CD4-positive, alpha-beta T cell treated with Interleukin-21 for 1 hour (primary cell): ENCODE data around the gene CCDC167.
"Not testable (repeated sequence)": the region's sequence is repeated elsewhere in the genome, so short reads cannot be mapped to it uniquely, and the experiment has no call there.

Source experiments
- DNase-seq: peaks from one replicate; pipeline ENCODE4 v3.0.0-alpha.2; 2020

CCDC167 gene

GRCh38 chr6:37507690-37508421, 8.2 kb upstream of the CCDC167 start:
- peak; percentile 62 for DNase-seq

- no peak for DNase-seq
Measured at GRCh38 chr6:37507077-37507476, 7.4 kb upstream of the CCDC167 start.

- no peak for DNase-seq
Measured at GRCh38 chr6:37506479-37506878, 6.8 kb upstream of the CCDC167 start.

- DNase-seq = no peak
Measured at GRCh38 chr6:37504024-37504423, 4.3 kb upstream of the CCDC167 start.

- DNase-seq = no peak
Measured at GRCh38 chr6:37503309-37503965, 3.7 kb upstream of the CCDC167 start.

GRCh38 chr6:37502703-37503291, 3.1 kb upstream of the CCDC167 start:
- DNase-seq = peak; percentile 90

GRCh38 chr6:37501632-37502491, 2.2 kb upstream of the CCDC167 start:
- DNase-seq = peak; percentile 70

- DNase-seq = not testable (repeated sequence)
Measured at GRCh38 chr6:37500904-37501303, 1.2 kb upstream of the CCDC167 start.

- no peak for DNase-seq
Measured at GRCh38 chr6:37500294-37500608, 558 bp upstream of the CCDC167 start.

GRCh38 chr6:37496951-37497885, 2.5 kb downstream of the CCDC167 start:
- DNase-seq = no peak

- no peak for DNase-seq
Measured at GRCh38 chr6:37495244-37495934, 4.3 kb downstream of the CCDC167 start.

- no peak for DNase-seq
Measured at GRCh38 chr6:37493661-37493995, 6.1 kb downstream of the CCDC167 start.

- DNase-seq = no peak
Measured at GRCh38 chr6:37492991-37493660, 6.6 kb downstream of the CCDC167 start.

GRCh38 chr6:37492236-37492972, 7.3 kb downstream of the CCDC167 start:
- no peak for DNase-seq

- no peak for DNase-seq
Measured at GRCh38 chr6:37491830-37492208, 7.9 kb downstream of the CCDC167 start.

GRCh38 chr6:37491171-37491829, 8.4 kb downstream of the CCDC167 start:
- DNase-seq = no peak

GRCh38 chr6:37490536-37491170, 9.0 kb downstream of the CCDC167 start:
- DNase-seq = no peak

GRCh38 chr6:37489697-37490336, 9.9 kb downstream of the CCDC167 start:
- DNase-seq = peak; percentile 29

GRCh38 chr6:37488476-37488875, 11.2 kb downstream of the CCDC167 start:
- no peak for DNase-seq
